ENCODE results near the gene SLC35G1. TPM values are rescaled to one million over a fixed set of nuclear protein-coding genes. Genes with fewer than 3 reads are reported as not detected.

Gene SLC35G1
- polyA plus RNA-seq, 3 donors, result 0.52 to 0.94 (median 0.67) TPM

- 100% methylated on average over 2 of the region's 4 CpGs for WGBS (ENCODE audit: insufficient coverage)
- Histone ChIP-seq H3K79me2 (ENCODE audit: insufficient read depth, low read length) (no peaks in the 10 kb centered on the region), H3K27ac (ENCODE audit: low read depth in 1 of 2, low read length in 2 of 2) (no peak overlapping the region), H3K4me3 (replicated peaks in 1 of 3; ENCODE audit: low read depth in 2 of 3, low read length in 3 of 3) (no peak overlapping the region), H3K4me2 (replicated peaks; ENCODE audit: extremely low read depth, low read length, poor library complexity, severe bottlenecking) (no peak overlapping the region), H3K27me3 (ENCODE audit: control insufficient read depth in 2 of 2, insufficient read depth in 2 of 2, low read length in 2 of 2) (no peaks in the 10 kb centered on the region), H3K9me3 (replicated peaks in 1 of 2; ENCODE audit: control insufficient read depth in 1 of 2, insufficient read depth in 1 of 2, low read length in 2 of 2) (no peaks in the 10 kb centered on the region), H2AFZ (ENCODE audit: insufficient read depth, low read depth, low read length, poor library complexity, severe bottlenecking) (no peak overlapping the region), H4K20me1 (ENCODE audit: insufficient read depth, low read length) (no peaks in the 10 kb centered on the region), H3K9ac (ENCODE audit: insufficient read depth, low read length, poor library complexity, severe bottlenecking) (no peak overlapping the region), H3K4me1 (ENCODE audit: control insufficient read depth in 1 of 2, insufficient read depth in 2 of 2, low read length in 2 of 2) (no peaks in the 10 kb centered on the region), H3K36me3 (replicated peaks in 1 of 2; ENCODE audit: control insufficient read depth in 1 of 2, insufficient read depth in 2 of 2, low read length in 2 of 2) (no peaks in the 10 kb centered on the region)
- Mint-ChIP-seq H3K27ac (no peak overlapping the region), H3K9me3 (peaks cover 4 to 15% (median 6%) of the 10 kb centered on the region in 7 donors), H3K4me3 (no peak overlapping the region), H3K27me3 (ENCODE audit: low read depth in 3 of 3) (peaks cover 2 to 5% (median 3%) of the 10 kb centered on the region in 3 donors), H3K36me3 (no peaks in the 10 kb centered on the region), H3K4me1 (peaks cover 2% of the 10 kb centered on the region)
- DNase-seq, result no peak
- intact Hi-C loops (cut with micrococcal nuclease), result no loop called here
- no peak for TF ChIP-seq CTCF (IDR thresholded peaks at IDR 0.05)
Observed at GRCh38 chr10:93849593-93849992, 44.2 kb upstream of the SLC35G1 start.

DNA sequence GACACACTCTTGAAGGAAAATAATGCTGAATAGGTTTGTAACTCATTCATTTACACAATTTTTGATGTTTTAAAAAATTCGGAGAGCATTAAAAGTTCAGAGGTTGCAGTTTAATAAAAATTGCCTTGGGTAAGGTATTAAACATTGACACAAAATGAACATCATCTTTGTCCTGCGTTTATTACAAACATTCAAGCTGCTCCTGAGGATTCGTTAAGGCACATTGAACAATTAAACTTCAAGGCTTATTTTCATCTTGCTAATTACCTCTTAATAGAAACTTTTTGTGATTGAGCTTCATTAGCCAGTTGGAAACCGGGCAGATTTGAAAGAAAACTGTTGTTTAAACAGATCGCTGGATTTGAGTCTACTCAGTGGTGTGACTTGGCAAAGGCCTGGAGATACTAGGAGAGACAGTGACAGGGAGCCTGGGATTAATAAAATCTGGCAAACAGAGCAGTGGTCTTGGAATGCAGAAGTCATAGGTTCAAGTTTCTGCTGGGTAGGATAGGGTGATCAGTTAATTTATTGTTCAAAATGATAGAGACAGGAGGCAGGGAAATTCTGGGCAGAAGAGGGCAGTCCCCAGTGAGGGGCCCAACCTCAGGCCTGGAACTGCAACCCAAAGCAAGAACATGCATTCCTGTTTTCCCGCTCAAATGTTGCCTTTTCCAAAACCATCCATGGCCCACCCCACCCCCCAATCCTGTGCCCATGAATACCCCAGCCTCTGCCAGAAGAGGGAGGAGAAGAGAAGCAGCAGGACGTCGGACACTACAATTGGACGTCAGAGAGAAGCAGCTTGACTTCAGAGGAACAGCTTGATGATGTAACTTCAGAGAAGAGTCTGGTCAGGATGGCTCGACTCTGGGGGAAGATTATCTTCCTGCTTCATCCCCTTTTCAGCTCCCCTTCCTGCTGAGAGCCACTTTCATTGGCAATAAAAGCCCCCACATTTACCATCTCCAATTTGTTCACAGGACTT lies 43.5 kb upstream of the SLC35G1 start:
- Histone ChIP-seq H3K9ac (ENCODE audit: insufficient read depth, low read length, poor library complexity, severe bottlenecking) (no peak overlapping the region), H3K79me2 (ENCODE audit: insufficient read depth, low read length) (no peaks in the 10 kb centered on the region)
- no peak for TF ChIP-seq CTCF (IDR thresholded peaks at IDR 0.05)

More for the DNA sequence above, 43.5 kb upstream of the SLC35G1 start:
- Histone ChIP-seq H4K20me1 (ENCODE audit: insufficient read depth, low read length) (no peaks in the 10 kb centered on the region), H3K4me2 (replicated peaks; ENCODE audit: extremely low read depth, low read length, poor library complexity, severe bottlenecking) (no peak overlapping the region), H3K4me1 (ENCODE audit: control insufficient read depth in 1 of 2, insufficient read depth in 2 of 2, low read length in 2 of 2) (no peaks in the 10 kb centered on the region), H3K27me3 (ENCODE audit: control insufficient read depth in 2 of 2, insufficient read depth in 2 of 2, low read length in 2 of 2) (no peaks in the 10 kb centered on the region), H3K36me3 (replicated peaks in 1 of 2; ENCODE audit: control insufficient read depth in 1 of 2, insufficient read depth in 2 of 2, low read length in 2 of 2) (no peaks in the 10 kb centered on the region), H3K27ac (ENCODE audit: low read depth in 1 of 2, low read length in 2 of 2) (no peak overlapping the region), H2AFZ (ENCODE audit: insufficient read depth, low read depth, low read length, poor library complexity, severe bottlenecking) (no peak overlapping the region), H3K9me3 (replicated peaks in 1 of 2; ENCODE audit: control insufficient read depth in 1 of 2, insufficient read depth in 1 of 2, low read length in 2 of 2) (no peaks in the 10 kb centered on the region), H3K4me3 (replicated peaks in 1 of 3; ENCODE audit: low read depth in 2 of 3, low read length in 3 of 3) (no peak overlapping the region)
- Mint-ChIP-seq H3K4me3 (no peak overlapping the region), H3K4me1 (peaks cover 2% of the 10 kb centered on the region), H3K9me3 (peaks cover 2 to 15% (median 6%) of the 10 kb centered on the region in 7 donors), H3K27ac (no peak overlapping the region), H3K27me3 (ENCODE audit: low read depth in 3 of 3) (peaks cover 2 to 4% (median 2%) of the 10 kb centered on the region in 3 donors), H3K36me3 (no peaks in the 10 kb centered on the region)
- intact Hi-C loops (cut with micrococcal nuclease), result no loop called here
- DNase-seq, result no peak
- 92% methylated on average over 2 of the region's 10 CpGs for WGBS (ENCODE audit: insufficient coverage)

All from CD14-positive monocyte (primary cell).